HEK293 (cell line): Measurements from ENCODE around the gene SLC28A1.

ENCODE experiments used
- ZNF133 ChIP-seq: fragments of 450-650 bp; formaldehyde crosslinking; IDR thresholded peaks from 2 replicates; pipeline ENCODE4 v1.5.1; 2016; ENCODE audit warnings: missing biosample characterization, missing genetic modification characterization
- ZSCAN5A ChIP-seq: fragments of 450-650 bp; formaldehyde crosslinking; IDR thresholded peaks from 2 replicates; pipeline ENCODE4 v1.5.1; 2016; ENCODE audit warnings: missing biosample characterization, missing genetic modification characterization
- TF ChIP-seq, protein P1 (sequence below): fragments of 450-650 bp; formaldehyde crosslinking; IDR thresholded peaks from 2 replicates; pipeline ENCODE4 v1.5.1; 2016; ENCODE audit warnings: missing biosample characterization, missing genetic modification characterization

DNA sequence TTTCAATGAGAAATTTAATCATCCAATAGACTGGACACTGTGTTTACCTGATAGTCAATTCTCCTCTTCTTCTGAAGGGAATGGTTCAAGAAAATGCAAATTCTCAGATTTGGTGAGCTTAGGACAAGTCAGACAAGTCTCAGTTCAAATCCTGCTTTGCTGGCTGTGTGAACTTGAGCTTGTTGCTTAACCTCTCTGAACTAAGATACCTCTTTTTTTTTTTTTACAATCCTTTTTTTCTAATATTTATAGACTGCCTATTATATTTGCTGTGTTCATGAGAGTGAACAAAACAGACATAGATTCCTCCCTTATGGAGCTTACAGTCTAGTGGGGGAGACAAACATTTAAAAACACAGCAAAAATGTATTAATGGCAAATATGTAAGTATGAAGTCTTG lies 8.2 kb upstream of the SLC28A1 start:
- no peak for TF ChIP-seq ZSCAN5A (tag by site-specific recombination)
- TF ChIP-seq ZNF133: no peak
- TF ChIP-seq, protein P1, sequence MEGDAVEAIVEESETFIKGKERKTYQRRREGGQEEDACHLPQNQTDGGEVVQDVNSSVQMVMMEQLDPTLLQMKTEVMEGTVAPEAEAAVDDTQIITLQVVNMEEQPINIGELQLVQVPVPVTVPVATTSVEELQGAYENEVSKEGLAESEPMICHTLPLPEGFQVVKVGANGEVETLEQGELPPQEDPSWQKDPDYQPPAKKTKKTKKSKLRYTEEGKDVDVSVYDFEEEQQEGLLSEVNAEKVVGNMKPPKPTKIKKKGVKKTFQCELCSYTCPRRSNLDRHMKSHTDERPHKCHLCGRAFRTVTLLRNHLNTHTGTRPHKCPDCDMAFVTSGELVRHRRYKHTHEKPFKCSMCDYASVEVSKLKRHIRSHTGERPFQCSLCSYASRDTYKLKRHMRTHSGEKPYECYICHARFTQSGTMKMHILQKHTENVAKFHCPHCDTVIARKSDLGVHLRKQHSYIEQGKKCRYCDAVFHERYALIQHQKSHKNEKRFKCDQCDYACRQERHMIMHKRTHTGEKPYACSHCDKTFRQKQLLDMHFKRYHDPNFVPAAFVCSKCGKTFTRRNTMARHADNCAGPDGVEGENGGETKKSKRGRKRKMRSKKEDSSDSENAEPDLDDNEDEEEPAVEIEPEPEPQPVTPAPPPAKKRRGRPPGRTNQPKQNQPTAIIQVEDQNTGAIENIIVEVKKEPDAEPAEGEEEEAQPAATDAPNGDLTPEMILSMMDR (tag by site-specific recombination): no peak
